ENCODE measurements around the gene CSRP2.

CSRP2 gene

GRCh38 chr12:76878899-76879709 is at the start of gene CSRP2:
CSRP2 (minus strand) TSS chr12:76879019; CDS start chr12:76866260, 12,759 bp downstream.
- peak; percentile 35 for DNase-seq (ENCODE audit: low spot score)

- DNase-seq (ENCODE audit: low spot score), result no peak
Measured at GRCh38 chr12:76927170-76927784, 48.5 kb upstream of the CSRP2 start.

- no peak for DNase-seq (ENCODE audit: low spot score)
Measured at GRCh38 chr12:76925135-76925534, 46.3 kb upstream of the CSRP2 start.

- no peak for DNase-seq (ENCODE audit: low spot score)
Measured at GRCh38 chr12:76922866-76923265, 44.0 kb upstream of the CSRP2 start.

GRCh38 chr12:76921891-76922664 is 43.3 kb upstream of the CSRP2 start:
- no peak for DNase-seq (ENCODE audit: low spot score)

- no peak for DNase-seq (ENCODE audit: low spot score)
Measured at GRCh38 chr12:76921100-76921471, 42.3 kb upstream of the CSRP2 start.

GRCh38 chr12:76920172-76921099 is 41.6 kb upstream of the CSRP2 start:
- no peak for DNase-seq (ENCODE audit: low spot score)

GRCh38 chr12:76919383-76920171 is 40.8 kb upstream of the CSRP2 start:
- no peak for DNase-seq (ENCODE audit: low spot score)

GRCh38 chr12:76916170-76916540 is 37.3 kb upstream of the CSRP2 start:
- DNase-seq (ENCODE audit: low spot score), result no peak

GRCh38 chr12:76915361-76916169 is 36.7 kb upstream of the CSRP2 start:
- no peak for DNase-seq (ENCODE audit: low spot score)

- DNase-seq (ENCODE audit: low spot score), result no peak
Measured at GRCh38 chr12:76914102-76914859, 35.5 kb upstream of the CSRP2 start.

GRCh38 chr12:76909290-76909689 is 30.5 kb upstream of the CSRP2 start:
- no peak for DNase-seq (ENCODE audit: low spot score)

GRCh38 chr12:76908303-76909017 is 29.6 kb upstream of the CSRP2 start:
- DNase-seq (ENCODE audit: low spot score), result no peak

- no peak for DNase-seq (ENCODE audit: low spot score)
Measured at GRCh38 chr12:76901628-76902380, 23.0 kb upstream of the CSRP2 start.

- DNase-seq (ENCODE audit: low spot score), result no peak
Measured at GRCh38 chr12:76899522-76899921, 20.7 kb upstream of the CSRP2 start.

GRCh38 chr12:76898442-76898841 is 19.6 kb upstream of the CSRP2 start:
- no peak for DNase-seq (ENCODE audit: low spot score)

GRCh38 chr12:76896274-76896673 is 17.5 kb upstream of the CSRP2 start:
- DNase-seq (ENCODE audit: low spot score), result no peak

- no peak for DNase-seq (ENCODE audit: low spot score)
Measured at GRCh38 chr12:76895796-76896195, 17.0 kb upstream of the CSRP2 start.
